GM21423 (cell line): ENCODE results near the gene UBQLNL.

Source experiments
- ATAC-seq: cut with Tn5 transposase; IDR thresholded peaks from one replicate; pipeline ENCODE4 v1.9.1; 2021; ENCODE audit warnings: mild to moderate bottlenecking, moderate library complexity; ENCODE audit not compliant: unreplicated experiment

UBQLNL gene

DNA sequence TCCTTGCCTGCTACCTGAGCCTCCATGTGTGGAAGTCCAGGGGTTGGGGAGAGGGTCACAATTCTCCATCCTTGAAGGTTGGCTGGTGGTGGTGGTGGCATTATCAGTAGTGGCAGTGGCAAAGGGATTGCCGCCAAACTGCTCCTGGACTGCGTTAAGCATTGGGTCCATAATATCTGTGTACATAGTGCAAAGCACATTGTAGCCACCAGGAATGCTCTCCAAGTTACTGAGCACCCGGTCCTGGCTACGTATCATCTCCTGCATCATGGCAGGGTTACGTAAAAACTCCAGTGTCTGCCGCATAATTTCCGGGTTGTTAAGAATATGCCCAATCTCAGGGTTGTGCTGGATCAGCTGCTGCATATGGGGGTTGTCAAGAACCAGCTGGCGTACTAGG is 7.9 kb downstream of the UBQLNL start:
- no peak for ATAC-seq

DNA sequence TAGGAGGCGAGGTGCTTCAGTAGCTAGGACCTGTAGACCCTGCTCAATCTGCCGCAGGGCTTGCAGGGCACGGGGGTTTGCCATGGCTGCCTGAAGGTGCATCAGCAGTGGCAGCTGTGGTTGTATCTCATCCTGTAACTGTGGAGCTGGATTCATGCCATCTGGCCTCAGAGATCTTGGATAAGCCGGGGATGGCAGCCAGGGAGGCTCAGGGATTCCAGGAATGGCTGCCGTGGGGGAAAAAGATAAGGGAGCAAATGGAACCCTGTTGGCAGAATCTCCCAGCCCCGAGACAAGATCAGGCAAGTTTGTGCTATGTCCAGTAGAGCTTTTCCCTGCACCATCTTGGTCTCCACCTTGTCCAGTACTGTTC is 8.6 kb downstream of the UBQLNL start:
- ATAC-seq, result no peak

DNA sequence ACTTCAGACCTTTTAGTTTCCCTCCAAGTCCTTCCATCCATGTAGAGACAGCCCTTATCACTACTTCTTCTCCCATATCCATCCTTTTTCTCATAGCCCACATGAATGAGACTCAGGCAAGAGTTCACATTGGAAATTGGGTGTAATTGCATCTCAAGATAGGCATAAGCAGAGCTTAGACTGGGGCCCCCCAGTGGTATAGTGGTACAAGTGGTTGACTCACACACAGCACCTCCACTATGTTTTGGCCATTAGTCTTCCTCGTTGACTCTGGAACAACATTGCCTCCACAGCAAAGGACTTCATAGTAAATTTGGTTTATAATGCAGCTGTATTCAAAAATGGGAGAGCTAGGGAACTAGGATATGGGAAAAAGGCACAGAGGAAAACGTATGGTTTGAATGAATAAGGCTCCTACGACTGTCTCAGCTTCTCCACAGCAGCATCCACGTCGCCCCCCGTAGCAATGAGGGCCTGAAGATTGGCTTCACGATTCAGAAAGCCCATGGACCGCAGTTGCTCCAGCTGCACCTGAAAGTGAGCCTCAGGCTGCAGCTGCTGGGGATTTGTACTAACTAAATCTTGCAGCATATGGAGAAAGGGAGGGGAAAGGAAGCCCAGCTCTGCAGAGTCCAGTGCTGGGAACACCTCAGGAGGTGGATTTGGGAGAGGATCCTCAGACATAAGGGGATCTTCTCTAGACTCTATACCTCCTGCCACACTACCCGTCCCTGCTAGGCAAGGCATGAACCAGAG is 9.1 kb downstream of the UBQLNL start:
- ATAC-seq, result no peak

DNA sequence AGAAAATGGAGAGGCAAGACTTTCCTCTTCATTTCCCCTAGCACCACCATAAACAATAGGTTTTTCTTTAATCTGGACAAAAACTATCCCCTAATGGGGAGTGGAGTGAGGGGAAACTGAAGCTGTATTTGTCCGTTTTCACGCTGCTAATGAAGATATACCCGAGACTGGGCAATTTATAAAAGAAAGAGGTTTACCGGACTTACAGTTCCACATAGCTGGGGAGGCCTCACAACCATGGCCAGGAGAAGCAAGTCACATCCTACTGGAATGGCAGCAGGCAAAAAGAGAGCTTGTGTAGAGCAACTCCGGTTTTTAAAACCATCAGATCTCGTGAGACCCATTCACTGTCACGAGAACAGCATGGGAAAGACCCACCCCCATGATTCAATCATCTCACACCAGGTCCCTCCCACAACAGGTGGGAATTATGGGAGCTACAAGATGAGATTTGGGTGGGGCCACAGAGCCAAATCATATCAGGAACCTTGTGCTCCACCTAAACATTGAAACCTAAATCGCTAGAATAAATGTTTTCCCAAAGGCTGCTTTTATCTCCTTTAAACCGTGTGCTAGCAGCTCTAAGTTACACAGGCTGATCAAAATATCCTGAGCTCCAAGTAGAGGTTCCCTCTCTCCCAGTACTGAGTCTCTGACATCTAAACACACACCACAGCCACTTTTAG is 11.0 kb downstream of the UBQLNL start:
- ATAC-seq, result no peak

DNA sequence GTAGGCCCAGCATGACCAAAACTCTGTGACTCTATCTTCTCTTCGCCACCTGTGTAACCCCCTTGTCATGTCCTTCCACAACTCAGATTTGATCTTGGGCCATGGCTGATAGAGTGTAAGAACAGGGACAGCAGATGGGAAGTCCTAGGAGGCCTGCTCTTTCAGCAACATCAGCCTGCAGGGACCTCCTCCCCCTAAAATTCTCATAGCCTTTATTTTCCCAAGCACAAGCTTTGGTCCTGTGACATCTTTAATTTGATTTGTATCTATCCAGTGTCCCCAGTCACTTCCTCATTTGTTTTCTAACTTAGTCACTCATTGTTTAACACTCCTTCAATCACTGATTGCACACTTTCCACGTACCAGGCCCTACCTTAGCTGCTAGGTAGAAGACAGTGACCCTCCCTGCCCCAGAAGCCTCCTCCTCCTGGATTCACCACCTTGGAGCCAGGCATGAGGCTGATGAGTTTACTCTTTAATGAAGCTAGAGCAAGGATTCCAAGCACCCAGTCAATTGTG is 12.0 kb downstream of the UBQLNL start:
- no peak for ATAC-seq

DNA sequence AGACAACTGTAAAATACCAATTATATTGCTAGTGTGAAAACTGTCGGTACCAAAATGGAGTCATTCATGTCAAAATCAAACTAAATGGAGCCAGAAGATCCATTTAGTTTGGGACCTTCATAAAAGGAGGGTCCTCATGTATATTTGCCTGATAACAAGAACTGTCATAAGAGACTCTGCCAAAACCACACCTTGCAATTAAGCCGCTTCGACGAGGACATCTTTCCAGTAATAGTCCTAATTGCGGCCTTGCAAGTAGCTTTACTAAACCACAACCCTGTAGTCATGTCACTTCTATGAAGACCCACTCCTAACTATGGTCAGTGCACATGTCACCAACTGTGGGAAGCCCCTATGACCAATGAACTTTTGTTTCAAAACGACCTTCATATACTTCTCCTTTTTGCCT is 16.1 kb downstream of the UBQLNL start:
- no peak for ATAC-seq

DNA sequence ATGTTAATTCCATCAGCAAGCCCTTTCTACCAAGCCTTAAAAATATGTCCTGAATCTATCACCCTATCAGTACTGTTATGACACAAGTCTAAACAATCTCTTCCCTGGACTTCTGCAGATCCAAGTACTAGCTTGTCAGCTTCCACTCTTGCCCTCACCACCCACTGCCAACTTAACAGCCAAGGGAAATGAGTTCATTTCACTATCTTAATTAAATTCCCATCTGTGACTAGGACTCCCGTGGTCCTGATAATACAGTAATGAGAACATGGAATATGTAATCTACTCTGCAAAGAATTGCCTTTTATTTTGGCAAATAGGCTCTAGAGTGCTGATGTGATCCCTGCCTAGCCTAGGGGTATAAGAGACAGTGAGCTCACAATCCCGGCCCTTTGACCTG is 16.8 kb downstream of the UBQLNL start:
- no peak for ATAC-seq

DNA sequence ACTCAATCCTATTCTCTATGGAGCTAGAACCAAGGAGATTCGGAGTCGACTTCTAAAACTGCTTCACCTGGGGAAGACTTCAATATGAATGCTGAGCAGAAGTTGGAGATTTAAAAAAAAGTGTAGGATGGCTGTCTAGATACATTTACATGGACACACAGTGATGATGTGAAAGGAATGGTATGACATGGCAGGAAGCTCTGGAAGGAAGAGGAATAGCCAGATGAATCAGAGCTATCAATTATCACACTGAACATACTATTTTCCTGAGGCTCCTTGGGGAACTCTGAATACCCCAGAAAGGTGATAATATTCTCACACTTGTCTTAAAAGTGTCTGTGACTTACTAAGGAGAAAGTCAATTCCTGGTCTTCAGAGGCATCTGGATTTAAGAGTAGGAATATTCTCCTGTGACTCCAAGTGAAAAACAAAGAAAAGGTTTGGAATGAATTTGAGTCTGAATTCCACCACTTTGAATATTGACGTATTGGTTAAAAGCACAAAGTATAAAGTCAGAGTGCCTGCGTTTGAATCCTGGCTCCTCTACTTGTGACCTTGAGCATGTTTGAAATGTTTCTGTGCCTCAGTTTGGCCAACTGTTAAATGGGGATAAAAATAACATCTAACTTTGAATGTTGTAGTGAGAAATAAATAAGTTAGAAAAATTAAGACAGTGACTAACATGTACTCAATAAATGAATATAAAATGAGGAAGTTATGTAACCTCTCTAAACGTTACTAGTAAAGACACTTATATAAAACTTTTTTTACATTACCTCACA is 26.7 kb downstream of the UBQLNL start:
- ATAC-seq, result no peak

DNA sequence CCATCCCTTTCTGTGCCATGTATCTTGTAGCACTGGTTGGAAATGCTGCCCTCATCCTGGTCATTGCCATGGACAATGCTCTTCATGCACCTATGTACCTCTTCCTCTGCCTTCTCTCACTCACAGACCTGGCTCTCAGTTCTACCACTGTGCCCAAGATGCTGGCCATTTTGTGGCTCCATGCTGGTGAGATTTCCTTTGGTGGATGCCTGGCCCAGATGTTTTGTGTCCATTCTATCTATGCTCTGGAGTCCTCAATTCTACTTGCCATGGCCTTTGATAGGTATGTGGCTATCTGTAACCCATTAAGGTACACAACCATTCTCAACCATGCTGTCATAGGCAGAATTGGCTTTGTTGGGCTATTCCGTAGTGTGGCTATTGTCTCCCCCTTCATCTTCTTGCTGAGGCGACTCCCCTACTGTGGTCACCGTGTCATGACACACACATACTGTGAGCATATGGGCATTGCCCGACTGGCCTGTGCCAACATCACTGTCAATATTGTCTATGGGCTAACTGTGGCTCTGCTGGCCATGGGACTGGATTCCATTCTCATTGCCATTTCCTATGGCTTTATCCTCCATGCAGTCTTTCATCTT is 27.6 kb downstream of the UBQLNL start:
- no peak for ATAC-seq

DNA sequence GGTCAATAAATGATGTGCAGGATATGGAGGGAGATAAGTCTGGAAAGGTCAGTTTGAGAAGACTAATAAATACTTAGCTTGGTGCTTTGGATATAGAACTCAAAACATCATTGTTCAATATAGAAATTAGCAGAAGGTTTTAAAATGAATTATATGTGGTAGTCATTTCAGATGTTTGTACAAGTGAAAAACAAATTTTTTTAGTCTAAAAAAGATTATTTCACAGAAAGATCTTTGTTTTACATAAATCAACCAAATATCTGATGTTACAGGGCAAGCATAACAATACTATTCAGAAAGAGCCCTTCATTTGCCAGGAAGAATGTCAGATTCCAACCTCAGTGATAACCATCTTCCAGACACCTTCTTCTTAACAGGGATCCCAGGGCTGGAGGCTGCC is 28.1 kb downstream of the UBQLNL start, which contains the start of gene OR52D1:
OR52D1 (plus strand) TSS at position 301 of the 400 bp plus-strand sequence; CDS start at position 323, 22 bp downstream.
- no peak for ATAC-seq

DNA sequence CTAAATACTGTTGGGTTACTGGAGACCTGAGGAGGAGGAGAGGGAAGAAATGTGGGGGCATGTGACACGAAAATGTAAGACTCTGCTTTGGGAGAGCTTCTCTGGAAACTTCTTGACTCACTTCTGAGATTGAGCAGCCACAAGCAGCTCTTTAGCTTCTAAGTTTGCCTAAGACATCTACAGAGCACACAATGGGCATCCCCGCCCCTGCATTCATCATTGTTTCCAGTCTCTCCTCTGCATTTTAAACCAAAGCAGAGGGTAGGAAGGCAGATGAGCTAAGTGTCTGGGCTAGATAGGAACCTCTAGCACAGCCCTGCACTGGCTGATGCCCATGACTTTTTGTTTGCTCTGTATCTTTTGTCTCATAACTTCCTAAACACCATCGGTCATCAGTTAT is 30.1 kb downstream of the UBQLNL start:
- ATAC-seq, result no peak

DNA sequence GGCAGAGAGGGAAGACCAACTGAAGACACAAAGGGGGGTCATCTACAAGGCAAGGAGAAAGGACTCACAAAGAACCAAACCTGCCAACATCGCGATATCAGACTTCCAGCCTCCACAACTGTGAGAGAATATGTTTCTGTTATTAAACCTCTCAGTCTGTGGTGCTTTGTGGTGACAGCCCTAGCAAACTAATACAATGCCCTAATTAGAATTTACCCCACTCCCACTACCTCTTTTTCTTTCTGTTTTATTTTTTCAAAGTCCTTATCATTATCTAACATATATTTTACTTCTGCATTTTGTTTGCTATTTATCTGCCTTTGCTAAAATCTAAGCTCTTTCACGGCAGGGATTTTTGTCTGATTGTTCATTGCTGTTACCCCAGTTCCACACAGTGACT is 30.5 kb downstream of the UBQLNL start:
- ATAC-seq, result no peak

DNA sequence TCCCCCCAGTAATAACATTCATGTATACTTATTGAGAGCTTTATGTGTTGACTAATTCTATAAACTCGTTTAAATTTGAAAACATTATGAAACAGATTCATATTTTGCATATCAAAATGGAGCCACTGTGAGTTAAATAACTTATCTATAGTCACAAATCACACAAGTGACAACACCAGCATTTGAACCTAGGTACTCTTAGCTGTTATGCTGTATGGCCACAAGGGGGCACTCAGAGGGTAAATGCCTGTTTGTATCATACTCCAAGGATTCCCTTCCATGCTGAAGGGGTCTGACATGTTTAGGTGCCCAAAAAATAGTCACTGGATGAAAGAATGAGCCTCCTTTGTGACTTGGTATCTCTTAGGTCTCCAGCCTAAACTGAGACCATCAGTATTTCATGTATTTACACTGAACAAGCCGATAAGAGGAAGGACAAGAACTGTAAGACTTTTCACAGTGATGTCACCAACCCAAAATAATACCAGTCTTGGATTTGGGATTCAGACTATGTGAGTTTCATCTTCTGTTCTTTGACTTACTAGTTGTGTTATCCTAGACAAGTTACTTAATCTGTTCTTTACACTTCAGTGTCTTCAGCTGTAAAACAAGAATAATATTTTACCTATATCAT is 40.2 kb downstream of the UBQLNL start:
- ATAC-seq, result peak; percentile 84

DNA sequence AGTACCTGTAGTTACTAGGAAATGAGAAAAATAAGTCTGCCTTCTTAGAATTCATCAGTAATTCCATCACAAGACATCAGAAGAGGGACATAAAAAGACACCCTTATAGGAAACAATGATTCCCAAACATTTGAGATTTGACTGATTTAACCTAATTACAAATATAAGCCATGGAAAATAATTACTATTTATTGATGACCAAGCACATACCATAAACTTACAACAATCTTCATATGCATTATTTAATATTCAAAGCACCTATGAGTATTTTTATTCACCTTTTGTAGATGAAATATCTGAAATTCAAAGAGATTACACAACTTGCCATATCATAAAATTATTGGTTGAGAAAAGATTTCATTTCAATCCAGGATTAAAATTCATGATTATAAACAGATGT is 42.6 kb downstream of the UBQLNL start:
- no peak for ATAC-seq

DNA sequence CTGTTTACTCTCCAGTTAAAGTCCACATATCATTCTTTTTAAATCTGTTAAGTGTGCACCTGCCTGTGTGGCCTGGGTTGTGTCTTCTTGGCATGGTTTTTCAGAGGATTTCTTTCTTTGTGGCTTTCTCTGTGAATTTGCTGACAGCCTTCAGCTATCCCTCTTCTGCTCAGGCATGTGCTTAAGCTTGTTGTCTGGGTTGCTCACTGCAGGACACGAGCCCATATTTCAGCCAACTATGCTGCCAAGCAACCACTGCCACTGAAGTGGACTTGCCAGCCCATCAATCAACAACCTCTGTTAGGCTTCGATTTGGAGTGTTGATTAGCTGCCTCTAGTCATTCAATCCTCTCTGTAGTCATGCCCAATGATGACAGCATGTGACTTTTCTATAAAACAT is 49.0 kb downstream of the UBQLNL start:
- no peak for ATAC-seq
